IPS-15b (cell line): ENCODE results near the gene MAPK8IP3.

Experiments used
- H3K27me3 ChIP-seq: one replicate; pipeline ENCODE4 v1.6.1; 2013; ENCODE audit warnings: low read length; ENCODE audit not compliant: control insufficient read depth, insufficient read depth
- H3K36me3 ChIP-seq: one replicate; pipeline ENCODE4 v1.6.1; 2013; ENCODE audit warnings: low read length; ENCODE audit not compliant: control insufficient read depth, insufficient read depth
- H3K4me1 ChIP-seq: one replicate; pipeline ENCODE4 v1.6.1; 2013; ENCODE audit warnings: mild to moderate bottlenecking, low read length; ENCODE audit not compliant: control insufficient read depth, insufficient read depth
- H3K4me3 ChIP-seq: one replicate; pipeline ENCODE4 v1.5.1; 2013; ENCODE audit warnings: low read depth, low read length
- H3K9ac ChIP-seq: one replicate; pipeline ENCODE4 v1.6.1; 2013; ENCODE audit warnings: low read depth, mild to moderate bottlenecking, low read length
- H3K9me3 ChIP-seq: one replicate; pipeline ENCODE4 v1.6.1; 2013; ENCODE audit warnings: mild to moderate bottlenecking, low read length; ENCODE audit not compliant: control insufficient read depth, insufficient read depth

MAPK8IP3 gene

GRCh38 chr16:1705688-1706385, at the start of gene MAPK8IP3:
Gene MAPK8IP3 (plus strand): TSS chr16:1706195. CDS start chr16:1706340, 145 bp downstream.
- H3K9ac ChIP-seq, result peak within 1 kb of the TSS; percentile 92
- H3K4me3 ChIP-seq, result peak within 1 kb of the TSS; percentile 98
- no peaks in the 10 kb centered on the region for H3K9me3 ChIP-seq
- no peaks in the 10 kb centered on the region for H3K4me1 ChIP-seq
- H3K36me3 ChIP-seq, result peaks cover 7% of the 10 kb centered on the region
- no peaks in the 10 kb centered on the region for H3K27me3 ChIP-seq

- H3K27me3 ChIP-seq, result no peaks in the 10 kb centered on the region
- H3K9ac ChIP-seq, result no peak overlapping the region
- no peaks in the 10 kb centered on the region for H3K4me1 ChIP-seq
- H3K9me3 ChIP-seq, result no peaks in the 10 kb centered on the region
- H3K4me3 ChIP-seq, result no peak overlapping the region
- peaks cover 46% of the 10 kb centered on the region for H3K36me3 ChIP-seq
These were observed 49.0 kb upstream of the MAPK8IP3 start for GRCh38 chr16:1656808-1657617.

DNA sequence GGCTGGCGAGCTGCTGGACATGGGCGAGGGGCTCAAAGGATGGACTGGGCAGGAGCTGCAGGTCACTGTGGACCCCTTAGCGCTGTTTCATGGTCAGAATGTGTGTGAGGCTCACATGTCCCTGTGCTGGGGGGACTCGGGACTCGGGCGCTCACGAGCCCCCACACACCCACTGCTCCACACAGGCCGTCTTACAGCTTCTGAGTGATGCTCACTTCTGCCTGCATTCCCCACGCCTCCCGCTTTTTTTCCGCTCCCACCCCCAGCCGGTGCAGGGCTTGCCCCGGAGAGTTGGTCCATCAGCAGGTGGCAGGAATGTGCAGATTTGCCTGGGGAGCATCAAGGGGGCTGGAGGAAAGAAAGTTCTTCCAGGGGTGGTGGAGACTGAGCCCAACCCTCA, 48.2 kb upstream of the MAPK8IP3 start:
- Histone ChIP-seq H3K9me3 (no peaks in the 10 kb centered on the region), H3K9ac (no peak overlapping the region), H3K4me1 (no peaks in the 10 kb centered on the region), H3K4me3 (no peak overlapping the region), H3K27me3 (no peaks in the 10 kb centered on the region), H3K36me3 (peaks cover 47% of the 10 kb centered on the region)

- no peaks in the 10 kb centered on the region for H3K9me3 ChIP-seq
These were observed 47.0 kb upstream of the MAPK8IP3 start for GRCh38 chr16:1659031-1659430.

GRCh38 chr16:1661826-1662225, 44.2 kb upstream of the MAPK8IP3 start:
- peaks cover 42% of the 10 kb centered on the region for H3K36me3 ChIP-seq
- no peak overlapping the region for H3K4me3 ChIP-seq
- no peak overlapping the region for H3K9ac ChIP-seq
- no peaks in the 10 kb centered on the region for H3K9me3 ChIP-seq
- no peaks in the 10 kb centered on the region for H3K4me1 ChIP-seq
- H3K27me3 ChIP-seq, result no peaks in the 10 kb centered on the region

More at GRCh38 chr16:1659031-1659430, 47.0 kb upstream of the MAPK8IP3 start:
- H3K4me1 ChIP-seq, result no peaks in the 10 kb centered on the region
- no peaks in the 10 kb centered on the region for H3K27me3 ChIP-seq
- no peak overlapping the region for H3K4me3 ChIP-seq
- H3K9ac ChIP-seq, result no peak overlapping the region
- H3K36me3 ChIP-seq, result peaks cover 43% of the 10 kb centered on the region

DNA sequence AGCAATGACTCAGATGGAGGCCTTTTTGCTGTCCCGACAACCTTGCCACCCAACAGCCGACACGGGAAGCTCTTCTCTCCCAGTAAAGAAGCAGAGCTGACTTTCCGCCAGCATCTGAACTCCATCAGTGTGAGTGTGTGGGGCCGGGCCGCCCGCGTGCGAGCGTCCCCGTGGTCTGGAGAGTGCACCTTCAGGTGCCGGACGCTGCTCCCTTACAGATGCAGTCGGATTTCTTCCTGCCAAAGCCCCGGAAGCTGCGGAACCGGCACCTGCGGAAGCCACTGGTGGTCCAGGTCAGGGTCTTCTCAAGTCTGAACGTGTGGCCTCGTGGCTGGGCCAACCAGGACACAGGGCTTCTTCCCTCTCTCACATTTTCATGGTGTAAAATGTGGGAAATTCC, 43.5 kb upstream of the MAPK8IP3 start:
- no peaks in the 10 kb centered on the region for H3K27me3 ChIP-seq
- no peak overlapping the region for H3K4me3 ChIP-seq
- H3K9me3 ChIP-seq, result no peaks in the 10 kb centered on the region
- peaks cover 37% of the 10 kb centered on the region for H3K36me3 ChIP-seq
- no peaks in the 10 kb centered on the region for H3K4me1 ChIP-seq
- no peak overlapping the region for H3K9ac ChIP-seq

DNA sequence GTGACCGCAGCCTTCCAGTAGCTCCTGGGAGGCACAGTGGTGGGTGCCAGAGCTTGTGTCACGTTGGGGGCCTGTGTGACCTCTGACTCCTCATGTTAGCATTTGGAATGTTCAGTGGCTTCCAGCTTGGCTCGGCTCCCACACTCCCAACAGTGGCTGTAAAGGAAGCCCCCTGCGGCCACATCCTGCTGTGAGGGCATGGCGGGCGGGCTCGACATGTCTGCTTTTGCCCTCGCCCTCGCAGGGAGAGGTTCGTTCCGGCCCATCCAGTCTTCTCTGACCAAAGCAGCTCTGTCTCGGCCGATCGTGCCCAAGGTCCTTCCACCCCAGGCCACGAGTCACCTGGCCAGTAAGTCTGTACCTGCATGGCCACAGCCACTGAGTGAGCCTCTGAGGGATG, 40.2 kb upstream of the MAPK8IP3 start:
- Histone ChIP-seq H3K9me3 (no peaks in the 10 kb centered on the region), H3K4me1 (no peaks in the 10 kb centered on the region), H3K4me3 (no peak overlapping the region), H3K9ac (no peak overlapping the region), H3K36me3 (peaks cover 54% of the 10 kb centered on the region), H3K27me3 (no peaks in the 10 kb centered on the region)

DNA sequence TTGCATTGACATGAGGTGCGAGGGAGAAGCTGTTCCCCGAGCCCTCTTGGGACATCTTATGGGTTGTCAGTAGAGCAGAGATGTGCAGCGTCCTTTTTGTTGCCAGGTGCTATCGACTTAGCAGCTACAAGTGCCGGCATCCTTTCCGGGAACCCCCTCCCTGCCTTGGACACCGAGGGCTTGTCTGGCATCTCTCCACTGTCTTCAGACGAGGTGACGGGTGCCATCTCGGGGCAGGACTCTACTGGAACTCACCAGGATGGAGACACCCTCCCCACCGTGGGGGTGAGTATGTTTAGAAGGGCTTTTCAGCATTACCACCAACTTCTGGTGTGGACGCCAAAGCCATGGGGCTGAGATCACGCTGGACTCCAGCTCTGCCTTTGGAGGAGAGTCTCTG, 39.7 kb upstream of the MAPK8IP3 start:
- peaks cover 58% of the 10 kb centered on the region for H3K36me3 ChIP-seq
- H3K9ac ChIP-seq, result no peak overlapping the region

GRCh38 chr16:1667271-1667670, 38.7 kb upstream of the MAPK8IP3 start:
- Histone ChIP-seq H3K9me3 (no peaks in the 10 kb centered on the region), H3K9ac (no peak overlapping the region), H3K36me3 (peaks cover 66% of the 10 kb centered on the region), H3K4me3 (no peak overlapping the region), H3K27me3 (no peaks in the 10 kb centered on the region), H3K4me1 (no peaks in the 10 kb centered on the region)

More for the DNA sequence above, 39.7 kb upstream of the MAPK8IP3 start:
- Histone ChIP-seq H3K4me1 (no peaks in the 10 kb centered on the region), H3K27me3 (no peaks in the 10 kb centered on the region), H3K4me3 (no peak overlapping the region), H3K9me3 (no peaks in the 10 kb centered on the region)

DNA sequence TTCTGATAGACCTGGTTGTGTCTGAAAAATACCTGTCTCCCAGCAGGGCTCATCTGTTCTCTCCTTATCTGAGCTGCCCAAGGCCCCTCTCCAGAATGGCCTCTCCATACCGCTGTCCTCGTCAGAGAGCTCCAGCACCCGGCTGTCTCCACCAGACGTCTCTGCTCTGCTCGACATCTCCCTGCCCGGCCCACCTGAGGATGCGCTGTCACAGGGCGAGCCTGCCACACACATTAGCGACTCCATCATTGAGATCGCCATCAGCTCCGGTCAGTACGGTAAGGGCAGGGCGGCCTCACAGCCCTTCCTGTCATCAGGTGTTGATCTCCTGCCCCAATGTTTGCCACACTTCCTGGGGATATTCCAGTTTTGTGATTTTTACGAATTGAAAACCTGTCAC, 38.1 kb upstream of the MAPK8IP3 start:
- no peak overlapping the region for H3K9ac ChIP-seq
- peaks cover 68% of the 10 kb centered on the region for H3K36me3 ChIP-seq
- H3K4me1 ChIP-seq, result no peaks in the 10 kb centered on the region
- no peaks in the 10 kb centered on the region for H3K9me3 ChIP-seq
- no peaks in the 10 kb centered on the region for H3K27me3 ChIP-seq
- H3K4me3 ChIP-seq, result no peak overlapping the region

- no peaks in the 10 kb centered on the region for H3K4me1 ChIP-seq
- no peaks in the 10 kb centered on the region for H3K9me3 ChIP-seq
- H3K27me3 ChIP-seq, result no peaks in the 10 kb centered on the region
- H3K9ac ChIP-seq, result no peak overlapping the region
- H3K4me3 ChIP-seq, result no peak overlapping the region
- peaks cover 77% of the 10 kb centered on the region for H3K36me3 ChIP-seq
These were observed 37.2 kb upstream of the MAPK8IP3 start for GRCh38 chr16:1668612-1669319.
